SW480 (cell line): ENCODE data around the gene SH3PXD2A.
A peak's percentile ranks its signal among the peaks of the same experiment; 100 is the strongest.
"Not testable (repeated sequence)": the region's sequence is repeated elsewhere in the genome, so short reads cannot be mapped to it uniquely, and the experiment has no call there.

Experiments used
- DNase-seq: peaks from one replicate; pipeline ENCODE4 v3.0.0-alpha.2; 2016; ENCODE audit warnings: low spot score

The SH3PXD2A gene

DNA sequence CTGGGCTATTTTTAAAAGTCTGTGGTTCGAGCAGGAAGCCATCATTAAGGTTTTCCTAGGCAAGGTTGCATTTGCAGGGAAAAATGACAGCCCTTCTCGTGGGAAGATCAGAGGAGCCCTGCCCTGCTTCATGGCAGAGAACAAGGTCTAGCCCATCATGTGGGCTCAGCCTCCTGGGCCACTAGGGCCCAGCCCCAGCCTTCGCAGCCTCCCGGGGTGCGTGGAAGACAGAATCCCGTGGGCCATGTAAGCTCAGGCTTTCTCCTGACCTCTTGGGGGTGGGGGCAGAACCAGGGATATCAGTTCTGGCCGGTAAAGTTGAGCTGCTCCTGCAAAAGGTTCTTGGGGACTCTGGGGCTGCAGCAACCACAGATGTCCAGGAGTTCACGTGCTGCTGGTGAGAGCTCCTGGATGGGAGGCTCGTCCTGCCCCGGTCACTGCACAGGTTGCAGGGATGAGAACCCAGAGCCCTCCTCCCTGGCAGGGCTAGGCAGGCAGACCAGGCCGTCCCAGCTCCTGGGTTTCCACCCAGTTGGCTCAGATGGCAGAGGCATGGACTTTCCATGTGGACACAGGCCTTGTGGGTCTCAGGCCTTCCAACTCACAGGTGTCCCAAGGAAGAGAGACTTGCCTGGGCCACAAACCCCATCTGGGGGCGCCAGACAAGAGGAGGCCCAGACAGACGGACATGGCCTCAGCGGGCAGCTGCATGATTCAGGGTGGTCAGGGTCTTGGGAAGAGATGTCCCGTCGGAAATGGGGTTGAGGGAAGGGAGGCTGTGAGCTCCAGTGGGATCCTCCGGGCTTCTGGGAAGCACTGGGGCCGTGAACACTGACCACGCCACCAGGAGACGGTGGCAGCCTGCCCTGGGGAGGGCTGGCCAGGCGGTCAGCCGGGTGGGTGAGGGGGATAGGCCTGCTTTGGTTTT is 235.7 kb downstream of the SH3PXD2A start:
- no peak for DNase-seq

DNA sequence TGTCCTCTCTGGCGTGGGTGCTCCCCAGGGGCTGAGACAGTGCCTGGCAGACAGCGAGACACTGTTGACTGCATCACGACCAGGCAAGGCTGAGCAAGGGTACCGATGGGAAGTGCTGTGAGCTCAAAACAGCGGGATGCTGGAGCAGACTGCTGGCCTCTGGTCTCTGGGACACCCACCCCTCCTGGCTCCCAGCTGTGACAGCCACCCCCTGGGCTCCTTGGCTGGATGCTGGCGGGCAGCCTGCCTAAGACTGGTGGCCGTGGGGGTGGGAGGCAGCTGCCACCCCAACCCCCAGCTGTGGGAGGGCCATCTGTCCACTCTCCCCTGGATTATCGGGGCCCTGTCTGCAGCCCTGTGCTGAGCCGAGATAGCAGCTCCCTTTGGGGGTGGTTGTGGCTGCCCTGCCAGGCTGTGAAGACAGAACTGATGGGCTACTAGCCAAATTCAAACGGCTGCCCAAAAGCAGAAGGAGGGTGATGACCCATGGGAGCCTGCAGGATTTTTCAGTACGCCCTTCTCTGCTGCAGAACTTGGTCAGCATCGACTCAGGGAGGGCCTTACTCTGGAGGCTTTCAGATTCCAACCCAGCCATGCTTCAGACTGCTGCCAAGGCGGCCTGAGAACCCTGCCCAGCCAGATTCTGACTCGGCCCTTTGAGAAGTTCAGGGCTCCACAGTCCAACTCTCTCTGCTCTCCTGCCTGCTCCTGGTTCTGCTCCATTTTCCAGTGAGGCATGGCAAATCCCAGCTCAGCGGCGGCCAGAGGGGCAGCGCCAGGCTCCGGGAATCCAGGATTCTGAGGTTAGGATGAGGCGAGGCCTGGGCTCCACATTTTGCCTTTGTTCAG is 236.6 kb downstream of the SH3PXD2A start:
- DNase-seq: no peak

DNA sequence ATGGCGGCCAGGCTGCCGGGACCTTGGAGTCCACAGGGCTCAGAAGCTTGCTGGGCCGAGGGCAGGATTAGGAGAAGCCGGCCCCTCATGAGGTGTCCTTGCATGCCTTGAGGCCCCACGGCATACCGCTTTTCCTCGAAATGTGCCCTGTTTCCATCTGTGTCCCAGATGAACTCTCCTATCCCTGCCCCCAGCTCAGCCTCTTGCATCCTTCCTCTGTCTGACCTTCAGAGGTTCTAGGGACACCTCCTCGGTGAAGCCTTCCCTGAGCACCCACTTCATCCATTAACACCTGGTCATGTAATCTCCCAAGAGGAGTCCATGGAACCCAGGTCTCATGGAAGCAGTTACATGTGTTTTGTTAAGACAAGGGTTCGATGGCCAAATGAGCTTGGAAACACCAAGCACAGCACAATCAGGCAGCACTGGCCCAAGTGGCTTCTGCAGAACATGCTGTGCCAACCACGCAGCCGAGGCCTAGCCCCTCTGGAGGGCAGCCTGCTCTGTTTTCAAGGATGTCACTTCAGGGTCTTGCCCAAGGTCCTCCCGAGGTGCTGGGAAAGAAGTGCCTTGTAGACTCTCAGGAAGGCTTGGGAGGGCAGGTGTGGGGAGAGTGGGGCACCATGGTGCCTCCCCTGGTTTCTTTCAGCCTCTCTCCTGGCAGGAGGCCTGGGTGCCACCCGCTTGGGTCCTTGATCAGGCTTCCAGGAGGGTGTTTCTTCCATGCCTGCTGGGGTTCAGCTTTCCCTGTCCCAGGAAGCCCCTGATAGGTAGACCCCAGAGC is 237.6 kb downstream of the SH3PXD2A start:
- no peak for DNase-seq

DNA sequence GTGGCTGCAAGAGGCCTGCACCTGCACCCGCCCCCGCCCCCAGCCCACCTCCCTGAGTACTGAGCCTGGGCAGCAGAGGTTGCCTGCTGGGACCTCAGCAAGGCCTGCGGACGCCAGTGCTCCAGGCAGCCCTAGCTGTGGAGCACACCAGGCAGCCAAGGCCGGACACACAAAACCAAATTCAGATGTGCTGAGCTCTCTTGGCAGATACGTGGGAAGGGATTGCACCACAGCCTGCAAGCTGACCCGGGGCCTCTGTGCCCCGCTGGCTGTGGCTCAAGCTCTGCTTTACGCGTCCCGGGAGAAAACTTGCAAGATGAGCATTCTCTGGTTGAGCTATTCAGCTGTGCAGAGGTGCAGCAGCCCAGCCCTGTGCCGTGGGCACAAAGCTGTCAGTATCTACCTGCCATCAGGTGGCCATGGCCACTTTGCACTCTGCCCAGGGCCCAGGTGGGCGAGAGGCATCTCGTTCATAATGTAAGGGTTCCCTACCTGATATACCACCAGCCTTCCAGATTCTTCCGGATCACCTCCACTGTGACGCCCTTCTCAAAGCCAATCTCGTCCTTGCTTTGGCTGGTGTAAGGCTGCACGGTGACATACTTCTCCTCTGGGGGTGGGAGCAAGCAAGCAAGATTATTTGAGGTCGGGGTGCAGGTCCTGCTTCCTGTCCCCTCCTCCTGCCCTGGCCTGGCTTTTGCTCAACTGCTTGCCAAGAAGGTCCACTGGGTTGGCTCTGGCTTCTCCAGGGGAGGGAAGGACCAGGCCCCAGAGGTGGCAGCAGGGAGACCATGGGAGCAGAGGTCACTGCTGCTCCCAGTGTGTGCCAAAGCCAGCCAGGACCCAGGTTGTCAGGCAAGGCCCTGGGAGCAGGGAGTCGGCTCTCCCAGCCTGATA is 238.4 kb downstream of the SH3PXD2A start:
- no peak for DNase-seq

DNA sequence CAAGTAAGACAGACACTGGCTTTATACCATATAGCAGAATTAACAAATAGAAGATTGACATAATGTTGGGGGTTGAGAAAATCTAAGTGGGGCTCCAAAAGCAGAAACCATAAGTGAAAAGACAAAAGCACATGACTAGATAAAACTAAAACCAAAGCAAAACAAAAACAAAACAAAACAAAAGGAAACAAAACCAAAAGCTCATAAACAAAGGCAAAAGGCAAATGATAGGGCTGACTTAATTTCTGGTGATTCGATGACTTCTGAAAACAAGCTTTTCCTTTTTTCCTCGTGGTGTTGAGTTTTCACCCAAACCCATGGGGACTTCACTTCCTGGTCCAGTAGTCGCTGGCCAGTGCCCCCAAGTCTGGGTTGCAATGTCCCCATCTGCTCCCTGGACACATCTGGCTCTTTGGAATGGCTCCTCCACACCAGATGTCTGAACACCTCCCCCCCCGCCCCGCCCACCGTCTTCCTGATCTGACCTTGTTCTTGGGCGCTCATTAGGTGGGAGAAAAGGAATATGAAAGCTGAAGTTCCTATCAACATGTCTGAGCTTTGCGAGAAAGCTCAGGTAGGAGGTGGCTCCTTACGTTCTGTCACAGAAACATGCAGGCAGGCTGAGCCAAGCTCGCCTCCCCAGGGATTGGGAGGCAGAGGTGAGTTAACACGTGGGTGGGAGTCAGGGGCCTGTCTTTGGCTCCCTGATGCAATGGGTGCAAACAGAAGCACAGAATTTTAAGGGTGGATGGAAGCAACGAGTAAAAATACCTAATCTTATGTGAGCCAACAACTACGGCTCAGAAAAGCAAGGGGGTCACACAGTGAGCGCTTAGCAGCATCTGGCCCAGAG is 240.8 kb downstream of the SH3PXD2A start:
- DNase-seq: no peak

DNA sequence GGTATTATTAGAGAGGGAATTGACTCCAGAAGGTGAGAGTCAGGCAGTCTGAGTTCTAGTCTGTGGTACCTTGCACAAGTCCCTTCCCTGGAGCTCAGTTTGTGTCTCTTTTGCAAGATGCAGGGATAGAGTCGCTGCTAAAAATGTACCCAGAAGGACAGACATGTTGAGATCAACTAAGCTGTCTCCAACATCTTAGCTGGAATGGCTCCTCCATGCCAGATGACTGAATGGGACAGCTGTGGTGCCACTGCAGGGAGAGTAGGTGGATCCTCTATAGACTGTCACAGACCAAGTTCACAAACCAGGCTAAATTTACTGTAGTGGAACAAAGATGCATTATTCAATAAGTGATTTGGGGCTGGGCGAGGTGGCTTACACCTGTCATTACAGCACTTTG is 241.8 kb downstream of the SH3PXD2A start:
- DNase-seq: no peak

DNA sequence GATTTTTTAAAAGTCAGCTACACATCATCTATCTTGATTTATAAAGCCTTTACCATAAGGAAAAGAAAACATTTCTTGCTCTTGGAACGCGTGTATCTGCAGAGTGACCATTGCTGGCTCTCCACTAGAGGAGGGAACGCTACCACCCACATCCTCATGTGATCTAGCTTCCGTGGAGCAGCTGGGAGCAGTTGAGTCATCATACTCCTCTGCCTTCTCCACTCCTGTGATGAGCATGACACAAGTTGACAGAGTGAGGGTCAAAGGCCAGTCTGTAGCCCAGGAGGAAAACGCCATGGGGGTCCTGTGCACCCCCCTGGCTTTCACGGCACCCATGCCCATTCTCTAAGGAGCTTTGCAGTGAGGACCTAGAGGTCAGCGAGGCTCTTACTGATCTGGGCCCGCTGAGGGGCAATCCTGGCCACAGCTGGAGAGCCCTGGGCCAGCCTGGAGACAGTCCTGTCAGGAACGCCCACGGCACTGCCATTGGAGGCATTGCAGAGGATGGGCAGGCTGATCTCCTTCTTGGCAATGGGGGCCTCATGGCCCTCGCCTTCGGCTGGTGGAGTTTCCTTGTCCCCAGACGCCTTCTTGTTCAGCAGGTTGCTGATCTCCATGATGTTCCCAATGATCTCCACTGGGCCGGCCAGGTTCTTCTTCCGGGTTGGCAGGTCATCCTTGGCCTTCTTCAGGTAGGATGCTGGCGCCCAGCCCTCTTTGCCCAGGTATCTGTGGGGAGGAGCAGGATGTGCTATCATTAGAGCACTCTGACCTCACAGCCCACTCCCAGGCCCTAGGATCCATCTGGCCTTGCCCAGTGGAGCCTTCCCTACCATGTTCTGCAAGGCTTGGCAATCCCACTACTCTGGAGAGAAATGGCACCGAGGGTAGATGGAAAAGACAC is 242.7 kb downstream of the SH3PXD2A start:
- peak; percentile 24 for DNase-seq

DNA sequence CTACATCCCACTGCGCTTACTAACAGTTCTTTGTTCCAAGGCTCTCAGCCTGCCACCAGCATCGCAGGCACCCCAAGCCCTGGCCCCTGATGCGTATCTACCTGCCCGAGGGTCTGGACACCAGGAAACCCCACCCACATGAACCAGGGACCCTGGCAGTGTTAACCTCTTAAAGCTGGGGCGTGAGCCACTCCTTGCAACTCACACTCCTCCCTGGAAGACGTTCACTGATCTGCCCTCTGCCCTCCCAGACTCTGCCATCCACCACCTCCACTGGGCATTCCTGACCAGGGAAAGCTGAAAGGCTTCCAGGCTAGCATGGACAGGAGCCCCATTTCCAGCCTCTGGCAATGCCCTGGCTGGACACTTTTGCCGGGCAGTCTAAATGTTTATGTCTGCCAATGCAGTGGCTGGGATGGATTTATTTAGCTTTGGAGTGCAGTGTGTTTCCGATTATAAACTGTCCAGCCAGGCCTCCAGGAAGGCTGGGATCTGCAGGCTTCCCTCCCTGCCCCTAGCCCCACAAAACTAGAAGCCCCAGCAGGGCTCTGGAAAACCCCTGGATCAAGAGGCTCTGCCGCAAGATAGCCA is 244.4 kb downstream of the SH3PXD2A start:
- DNase-seq: no peak

DNA sequence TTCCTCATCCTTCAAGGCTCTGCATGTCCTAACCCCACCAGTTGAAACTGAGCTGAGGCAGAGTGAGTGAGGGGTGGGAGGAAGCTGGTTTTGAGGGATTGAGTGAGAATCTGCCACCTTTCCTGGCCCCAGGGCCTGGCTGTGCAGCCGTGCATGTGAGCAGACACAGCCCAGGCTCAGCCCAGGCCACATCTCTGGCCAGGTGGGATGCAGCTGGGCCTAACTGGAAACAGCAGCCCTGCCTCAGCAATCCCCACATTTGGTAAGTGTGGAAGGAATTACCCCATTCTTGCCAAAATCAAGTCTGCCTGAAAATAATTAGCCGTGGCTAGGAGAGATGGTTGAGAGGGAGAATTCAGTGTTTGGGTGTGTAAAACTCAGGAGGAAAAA is 245.3 kb downstream of the SH3PXD2A start:
- DNase-seq: no peak

DNA sequence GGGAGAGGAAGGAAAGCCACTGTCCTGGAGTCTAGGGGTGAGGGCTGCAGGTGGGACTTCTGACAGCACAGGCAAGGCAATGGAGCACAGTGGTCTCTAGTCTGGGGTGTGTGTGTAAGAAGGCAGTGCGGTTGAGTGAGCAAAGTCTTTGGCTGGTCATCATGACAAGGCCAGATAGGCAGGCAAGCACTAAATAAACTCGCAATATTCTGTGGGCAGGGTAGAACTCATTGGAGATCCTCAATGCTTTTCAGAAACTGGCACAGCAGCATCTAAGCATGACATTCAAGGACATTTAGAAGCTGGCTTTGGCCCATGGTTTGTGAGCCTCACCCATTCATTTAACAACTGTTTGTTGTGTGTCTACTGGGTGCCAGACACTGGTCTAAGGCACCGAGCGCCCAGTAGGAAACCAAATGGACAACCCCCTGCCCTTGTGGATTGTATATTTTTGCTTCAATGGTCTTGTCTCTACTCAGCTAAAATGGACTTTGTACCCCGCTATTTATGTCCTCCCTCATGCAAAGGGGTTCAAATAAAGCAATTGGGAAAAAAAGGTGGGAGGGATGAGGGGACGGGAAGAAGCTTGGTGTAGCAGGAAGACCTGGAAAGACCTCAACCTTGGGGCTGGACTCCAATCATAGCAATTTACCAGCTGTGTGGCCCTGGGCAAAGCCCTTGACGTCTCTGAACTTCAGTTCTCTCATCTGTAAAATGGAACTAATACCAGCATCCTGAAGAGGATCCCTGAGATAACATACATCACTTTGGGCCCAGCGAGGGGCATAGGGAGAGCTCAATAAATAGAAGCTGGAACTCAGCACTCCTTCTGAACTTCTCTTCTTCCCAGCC is 245.9 kb downstream of the SH3PXD2A start:
- DNase-seq: no peak

DNA sequence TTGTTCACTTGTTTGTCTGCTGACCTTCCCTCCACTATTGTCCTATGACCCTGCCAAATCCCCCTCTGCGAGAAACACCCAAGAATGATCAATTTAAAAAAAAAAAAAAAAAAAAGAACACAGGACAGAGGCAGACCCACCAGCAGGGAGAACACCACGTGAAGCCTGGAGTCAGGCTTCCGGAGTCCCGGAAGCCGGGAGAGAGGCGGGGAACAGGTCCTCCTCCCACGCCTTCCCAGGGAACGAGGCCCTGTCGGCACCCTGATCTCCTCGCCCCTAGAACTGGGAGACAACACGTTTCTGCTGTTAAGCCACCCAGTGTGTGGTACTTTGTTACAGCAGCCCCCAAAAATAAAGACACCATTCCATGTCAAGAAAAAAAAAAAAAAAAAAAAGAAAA is 247.3 kb downstream of the SH3PXD2A start:
- not testable (repeated sequence) for DNase-seq

DNA sequence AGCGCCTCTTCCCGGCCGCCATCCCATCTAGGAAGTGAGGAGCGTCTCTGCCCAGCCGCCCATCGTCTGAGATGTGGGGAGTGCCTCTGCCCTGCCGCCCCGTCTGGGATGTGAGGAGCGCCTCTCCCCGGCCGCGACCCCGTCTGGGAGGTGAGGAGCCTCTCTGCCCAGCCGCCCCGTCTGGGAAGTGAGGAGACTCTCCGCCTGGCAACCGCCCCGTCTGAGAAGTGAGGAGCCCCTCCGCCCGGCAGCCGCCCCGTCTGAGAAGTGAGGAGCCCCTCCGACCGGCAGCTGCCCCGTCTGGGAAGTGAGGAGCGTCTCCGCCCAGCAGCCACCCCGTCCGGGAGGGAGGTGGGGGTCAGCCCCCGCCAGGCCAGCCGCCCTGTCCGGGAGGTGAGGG is 248.3 kb downstream of the SH3PXD2A start:
- not testable (repeated sequence) for DNase-seq

DNA sequence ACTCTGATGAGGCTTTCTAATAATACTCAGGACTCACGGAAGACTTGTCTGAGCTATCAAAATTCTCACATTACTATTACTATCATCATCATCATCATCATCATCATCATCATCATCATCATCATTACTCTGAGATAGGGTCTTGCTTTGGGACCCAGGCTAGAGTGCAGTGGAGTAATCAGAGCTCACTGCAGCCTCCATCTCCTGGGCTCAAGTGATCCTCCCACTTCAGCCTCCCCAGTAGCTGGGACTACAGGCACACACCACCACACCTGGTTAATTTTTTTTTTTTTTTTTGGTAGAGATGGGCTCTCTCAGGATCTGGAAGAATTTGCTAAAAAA is 249.3 kb downstream of the SH3PXD2A start:
- not testable (repeated sequence) for DNase-seq

DNA sequence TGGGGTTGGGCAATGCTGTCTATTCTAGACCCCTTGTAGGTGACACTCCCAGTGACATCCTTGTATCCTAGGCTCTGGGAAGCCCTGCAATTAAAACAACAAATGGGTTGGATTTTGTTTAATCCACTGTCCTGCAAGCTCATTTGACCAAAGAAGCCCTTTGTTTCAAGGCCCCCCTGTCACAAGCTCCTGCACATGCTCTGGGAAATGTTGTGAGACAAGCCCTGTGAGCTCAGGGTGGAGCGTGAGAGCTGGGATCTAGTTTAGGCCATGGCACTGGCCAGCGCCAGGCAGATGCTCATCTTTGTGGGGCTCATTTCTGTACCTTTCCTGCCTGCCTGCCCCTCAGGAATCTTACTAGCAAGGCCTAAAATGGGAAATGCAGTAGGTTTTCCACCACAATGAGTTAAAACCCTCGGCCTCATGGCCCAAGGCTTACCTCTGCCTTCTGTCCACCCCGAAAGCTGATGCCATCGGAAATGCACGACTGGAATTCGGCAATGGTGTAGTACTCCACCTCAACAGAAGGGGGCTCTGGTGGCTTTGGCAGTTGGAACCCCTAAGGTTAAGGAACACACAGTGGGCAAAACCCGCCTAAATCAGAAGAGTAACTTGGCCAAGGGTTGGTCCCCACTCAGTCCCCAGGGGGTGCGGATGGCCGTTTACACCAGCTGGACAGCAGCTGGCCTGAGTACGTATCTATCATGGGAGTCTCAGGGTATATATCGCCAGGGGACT is 249.8 kb downstream of the SH3PXD2A start:
- DNase-seq: no peak

DNA sequence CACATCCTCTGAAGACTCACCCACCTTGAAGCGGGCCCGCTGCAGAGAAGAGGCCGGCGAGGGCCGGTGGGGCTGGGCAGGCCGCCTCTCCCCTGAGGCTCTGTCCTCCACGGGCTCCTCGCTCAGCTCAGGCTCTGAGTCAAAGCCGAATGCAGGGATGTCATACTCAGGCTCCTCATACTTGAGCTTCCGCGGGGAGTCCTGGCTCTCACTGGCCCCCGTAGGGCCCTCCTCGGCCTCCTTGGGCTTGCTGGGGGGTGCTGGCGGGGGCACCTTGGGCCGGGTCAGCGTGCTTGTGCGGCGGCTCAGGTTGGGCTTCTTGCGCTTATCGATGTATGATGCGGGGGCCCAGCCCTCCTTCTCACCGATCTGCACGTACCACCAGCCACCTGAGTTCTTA is 252.0 kb downstream of the SH3PXD2A start:
- no peak for DNase-seq

DNA sequence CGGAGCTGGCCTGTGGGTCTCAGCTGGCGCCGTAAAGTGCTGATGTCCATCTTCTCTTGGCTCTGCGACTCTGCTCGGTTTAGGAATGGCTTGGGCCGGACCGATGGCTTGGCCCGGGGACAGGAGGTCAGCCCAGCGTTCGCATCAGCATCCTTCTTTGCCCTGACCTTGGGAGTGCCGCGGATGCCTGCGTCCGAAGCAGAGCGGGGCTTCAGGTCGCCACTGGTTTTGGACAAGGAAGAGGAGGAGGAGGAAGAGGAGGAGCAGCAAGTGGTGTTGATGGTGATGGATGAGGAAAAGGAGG is 252.6 kb downstream of the SH3PXD2A start:
- DNase-seq: no peak
